ENCODE measurements around the gene PPP1R14C.

GRCh38 chr6:150143516-150144293 is 861 bp downstream of the PPP1R14C start:
- TF ChIP-seq CTCF (IDR thresholded peaks at IDR 0.05) (no peak), POLR2AphosphoS5 (IDR thresholded peaks at IDR 0.05) (no peak), POLR2A (IDR thresholded peaks at IDR 0.05) (no peak), EP300 (IDR thresholded peaks at IDR 0.05) (no peak)
